ENCODE results near the gene TRAPPC14. TPM values are rescaled to one million over a fixed set of nuclear protein-coding genes. Genes with fewer than 3 reads are reported as not detected.

The TRAPPC14 gene
- total RNA-seq, 2 donors from 2014 or later = 7.3 to 27.7 TPM

- H3K27ac ChIP-seq = no peak overlapping the region
- DNase-seq (no peak), ATAC-seq (no peak)
- H3K27me3 ChIP-seq = peaks cover 0 to 13% of the 10 kb centered on the region in 2 donors
- no peak overlapping the region for H3K4me3 ChIP-seq
- TF ChIP-seq POLR2A (IDR thresholded peaks at IDR 0.05) = no peak
- TF ChIP-seq CTCF (IDR thresholded peaks at IDR 0.05) = no peak
- no peaks in the 10 kb centered on the region for H3K36me3 ChIP-seq (replicated peaks in 1 of 2; ENCODE audit: insufficient read depth in 1 of 2, low read depth in 2 of 2)
- no peaks in the 10 kb centered on the region for H3K9me3 ChIP-seq
- H3K4me1 ChIP-seq = peaks cover 18% of the 10 kb centered on the region
- intact Hi-C loops (cut with DNase I) = no loop called here
- WGBS, 2 donors = 52 to 56% methylated on average over 14 of the region's 14 CpGs
Measured at GRCh38 chr7:100176096-100177044, 17.8 kb upstream of the TRAPPC14 start.

- Histone ChIP-seq H3K27ac (no peak overlapping the region), H3K9me3 (no peaks in the 10 kb centered on the region), H3K27me3 (peaks cover 0 to 22% of the 10 kb centered on the region in 2 donors), H3K4me1 (peaks cover 25% of the 10 kb centered on the region), H3K36me3 (replicated peaks in 1 of 2; ENCODE audit: insufficient read depth in 1 of 2, low read depth in 2 of 2) (no peaks in the 10 kb centered on the region), H3K4me3 (no peak overlapping the region)
- TF ChIP-seq POLR2A (IDR thresholded peaks at IDR 0.05) = no peak
- no peak for TF ChIP-seq CTCF (IDR thresholded peaks at IDR 0.05)
- WGBS, 2 donors = 90 to 92% methylated on average over 14 of the region's 14 CpGs
- intact Hi-C loops (cut with DNase I) = no loop called here
- no peak for ATAC-seq
- no peak for DNase-seq
Measured at GRCh38 chr7:100175296-100175935, 16.9 kb upstream of the TRAPPC14 start.

- H3K9me3 ChIP-seq = no peaks in the 10 kb centered on the region
- no peak for TF ChIP-seq CTCF (IDR thresholded peaks at IDR 0.05)
- no peak for TF ChIP-seq POLR2A (IDR thresholded peaks at IDR 0.05)
- whole genome bisulfite sequencing, 2 donors = 81 to 82% methylated on average over 5 of the region's 5 CpGs
- no peak overlapping the region for H3K4me3 ChIP-seq
- peaks cover 25% of the 10 kb centered on the region for H3K4me1 ChIP-seq
- intact Hi-C loops (cut with DNase I) = no loop called here
- DNase-seq (no peak), ATAC-seq (no peak)
- peaks cover 0 to 26% of the 10 kb centered on the region in 2 donors for H3K27me3 ChIP-seq
- H3K36me3 ChIP-seq (replicated peaks in 1 of 2; ENCODE audit: insufficient read depth in 1 of 2, low read depth in 2 of 2) = no peaks in the 10 kb centered on the region
- H3K27ac ChIP-seq = no peak overlapping the region
Measured at GRCh38 chr7:100174582-100174981, 16.1 kb upstream of the TRAPPC14 start.

GRCh38 chr7:100173806-100174495 lies 15.4 kb upstream of the TRAPPC14 start:
- H3K9me3 ChIP-seq = no peaks in the 10 kb centered on the region

More at GRCh38 chr7:100173806-100174495, 15.4 kb upstream of the TRAPPC14 start:
- Histone ChIP-seq H3K36me3 (replicated peaks in 1 of 2; ENCODE audit: insufficient read depth in 1 of 2, low read depth in 2 of 2) (no peaks in the 10 kb centered on the region), H3K27me3 (peaks cover 0 to 23% of the 10 kb centered on the region in 2 donors), H3K4me1 (peaks cover 25% of the 10 kb centered on the region), H3K27ac (no peak overlapping the region), H3K4me3 (no peak overlapping the region)
- WGBS, 2 donors = 68 to 74% methylated on average over 4 to 11 of the region's 11 CpGs
- ATAC-seq = no peak
- TF ChIP-seq CTCF (IDR thresholded peaks at IDR 0.05) (no peak), POLR2A (IDR thresholded peaks at IDR 0.05) (no peak)
- no peak for DNase-seq
- intact Hi-C loops (cut with DNase I) = no loop called here
